ENCODE data around the gene DOCK9.
A peak's percentile ranks its signal among the peaks of the same experiment; 100 is the strongest.

DOCK9 gene

DNA sequence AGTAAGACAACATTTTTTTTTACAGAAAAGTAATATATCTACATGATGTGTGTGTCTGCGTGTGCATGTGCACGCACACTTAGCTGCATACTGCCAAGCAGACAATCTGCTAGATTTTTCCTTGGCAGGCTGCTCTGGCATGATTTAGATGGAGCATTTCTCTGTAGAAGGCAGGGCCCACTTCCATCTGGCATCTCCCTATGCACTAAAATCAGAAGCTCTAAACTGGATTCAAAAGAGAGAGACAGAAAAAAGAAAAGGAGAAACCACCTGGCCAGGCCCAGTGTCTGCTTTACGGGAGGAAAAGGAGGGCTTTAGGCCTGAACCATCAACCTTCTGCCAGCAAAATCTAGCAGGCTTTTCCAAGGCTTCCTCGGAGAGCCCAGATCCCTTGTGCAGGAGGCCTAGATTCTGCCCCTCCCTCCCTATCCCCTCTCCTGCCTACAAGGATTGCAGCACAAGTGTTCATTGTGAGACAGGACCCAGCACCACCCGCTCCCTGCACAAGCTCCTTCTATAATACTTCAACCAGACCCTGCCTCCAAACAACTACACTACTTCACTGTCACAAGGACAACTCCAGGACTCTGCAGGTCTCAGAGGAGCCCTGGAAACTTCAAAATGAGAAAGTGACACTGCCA, 99.3 kb downstream of the DOCK9 start:
- H3K4me3 Mint-ChIP-seq = no peak overlapping the region
- H3K36me3 Mint-ChIP-seq (ENCODE audit: insufficient read depth) = peaks cover 47% of the 10 kb centered on the region

DNA sequence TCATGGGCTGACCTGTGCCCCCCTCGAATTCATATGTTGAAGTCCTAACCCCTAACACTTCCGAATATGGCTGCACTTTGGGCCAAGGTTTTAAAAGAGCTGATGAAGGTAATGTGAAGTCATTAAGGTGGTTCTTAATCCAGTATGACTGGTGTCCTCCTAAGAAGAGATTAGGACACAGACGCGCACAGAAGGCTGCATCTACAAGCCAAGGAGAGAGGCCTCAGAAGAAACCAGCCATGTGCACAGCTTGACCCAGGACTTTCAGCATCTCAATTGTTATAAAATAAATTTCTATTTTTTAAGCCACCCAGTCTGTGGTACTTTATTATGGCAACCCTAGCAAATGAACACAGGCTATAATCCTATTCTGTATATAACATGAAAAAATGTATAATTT, 99.9 kb downstream of the DOCK9 start:
- DNase-seq (ENCODE audit: low spot score in 2 of 2) = no peak
- ATAC-seq (replicated peaks; ENCODE audit: extremely low read depth, poor library complexity, severe bottlenecking) = no peak
- Mint-ChIP-seq H3K4me3 (no peak overlapping the region), H3K36me3 (ENCODE audit: insufficient read depth) (peaks cover 47% of the 10 kb centered on the region), H3K27me3 (no peaks in the 10 kb centered on the region), H3K27ac (ENCODE audit: low read depth) (no peak overlapping the region), H3K4me1 (no peaks in the 10 kb centered on the region), H3K9me3 (no peaks in the 10 kb centered on the region)

More for the DNA sequence above, 99.3 kb downstream of the DOCK9 start:
- H3K9me3 Mint-ChIP-seq = no peaks in the 10 kb centered on the region
- no peaks in the 10 kb centered on the region for H3K27me3 Mint-ChIP-seq
- H3K27ac Mint-ChIP-seq (ENCODE audit: low read depth) = no peak overlapping the region
- ATAC-seq (replicated peaks; ENCODE audit: extremely low read depth, poor library complexity, severe bottlenecking) (no peak), DNase-seq (ENCODE audit: low spot score in 2 of 2) (no peak)
- H3K4me1 Mint-ChIP-seq = no peaks in the 10 kb centered on the region

DNA sequence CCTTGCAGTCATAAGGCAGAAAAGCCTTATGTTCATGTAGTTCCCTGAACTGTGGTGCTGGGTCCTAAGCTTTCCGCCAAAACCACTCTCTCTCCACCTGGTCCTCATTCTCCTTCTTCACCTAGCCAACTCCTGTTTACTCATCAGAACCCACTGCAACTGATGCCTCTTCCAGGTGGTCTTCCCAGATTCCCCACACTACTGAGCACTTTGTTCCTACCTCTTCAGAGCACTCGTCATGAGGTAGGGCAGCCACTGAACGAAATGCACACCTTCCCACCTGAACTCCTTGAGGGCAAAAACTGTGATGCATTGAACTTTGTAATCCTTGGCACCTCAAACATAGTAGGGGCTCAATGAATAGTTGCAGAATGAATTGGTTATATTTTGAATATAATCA, 100.4 kb downstream of the DOCK9 start:
- Mint-ChIP-seq H3K36me3 (ENCODE audit: insufficient read depth) (peaks cover 47% of the 10 kb centered on the region), H3K27me3 (no peaks in the 10 kb centered on the region), H3K27ac (ENCODE audit: low read depth) (no peak overlapping the region), H3K4me1 (no peaks in the 10 kb centered on the region), H3K4me3 (no peak overlapping the region), H3K9me3 (no peaks in the 10 kb centered on the region)
- no peak for ATAC-seq (replicated peaks; ENCODE audit: extremely low read depth, poor library complexity, severe bottlenecking)
- no peak for DNase-seq (ENCODE audit: low spot score in 2 of 2)

DNA sequence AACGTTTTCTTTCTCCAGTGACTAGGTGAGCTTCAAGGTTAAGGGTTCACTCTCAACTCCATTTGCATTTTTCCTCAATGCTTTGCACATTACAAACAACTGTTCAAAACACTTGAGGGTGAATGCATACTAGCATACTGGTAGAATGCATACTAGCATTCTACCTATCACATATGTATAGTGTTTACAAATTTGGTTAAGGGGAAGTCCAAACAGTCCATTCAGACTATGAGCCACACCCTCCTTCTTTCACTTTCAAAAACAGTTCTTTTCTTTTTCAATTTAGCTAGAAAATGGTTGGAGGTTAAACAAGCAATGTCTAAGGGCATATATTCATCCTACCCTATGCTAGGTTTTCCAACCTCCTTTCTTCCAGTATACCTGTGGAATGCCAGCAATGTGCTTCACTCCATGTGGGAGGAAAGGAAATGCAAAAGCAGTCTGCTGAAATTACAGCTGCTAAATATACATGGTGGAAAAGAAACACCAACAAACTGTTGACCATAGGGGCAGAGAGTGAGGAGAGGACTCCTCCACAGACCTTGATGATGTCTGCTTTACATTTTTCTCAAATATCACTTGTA, 102.6 kb downstream of the DOCK9 start:
- Mint-ChIP-seq H3K36me3 (ENCODE audit: insufficient read depth) (peaks cover 38% of the 10 kb centered on the region), H3K4me3 (no peak overlapping the region), H3K4me1 (peaks cover 6% of the 10 kb centered on the region), H3K9me3 (no peaks in the 10 kb centered on the region), H3K27me3 (no peaks in the 10 kb centered on the region), H3K27ac (ENCODE audit: low read depth) (no peak overlapping the region)
- DNase-seq (ENCODE audit: low spot score in 2 of 2) (no peak), ATAC-seq (replicated peaks; ENCODE audit: extremely low read depth, poor library complexity, severe bottlenecking) (no peak)

DNA sequence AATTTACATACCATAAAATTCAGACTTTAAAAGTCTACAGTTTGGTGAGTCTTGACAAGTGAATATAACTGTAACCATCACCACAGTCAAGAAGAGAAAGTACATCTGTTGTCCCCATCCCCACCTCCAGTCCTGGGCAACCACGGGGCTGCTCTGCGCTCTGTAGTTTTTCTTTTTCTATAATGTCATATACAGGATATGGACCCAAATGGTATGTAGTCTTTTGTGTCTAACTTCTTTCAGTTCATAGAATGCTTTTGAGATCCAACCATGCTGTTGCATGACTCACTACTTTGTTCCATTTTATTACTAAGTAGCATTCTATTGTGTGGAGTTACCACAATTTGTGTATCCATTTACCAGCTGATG, 103.9 kb downstream of the DOCK9 start:
- no peak overlapping the region for H3K4me3 Mint-ChIP-seq
- H3K36me3 Mint-ChIP-seq (ENCODE audit: insufficient read depth) = peaks cover 36% of the 10 kb centered on the region
- H3K9me3 Mint-ChIP-seq = no peaks in the 10 kb centered on the region
- DNase-seq (ENCODE audit: low spot score in 2 of 2) = no peak
- no peak for ATAC-seq (replicated peaks; ENCODE audit: extremely low read depth, poor library complexity, severe bottlenecking)
- H3K4me1 Mint-ChIP-seq = peaks cover 6% of the 10 kb centered on the region
- no peak overlapping the region for H3K27ac Mint-ChIP-seq (ENCODE audit: low read depth)
- no peaks in the 10 kb centered on the region for H3K27me3 Mint-ChIP-seq

DNA sequence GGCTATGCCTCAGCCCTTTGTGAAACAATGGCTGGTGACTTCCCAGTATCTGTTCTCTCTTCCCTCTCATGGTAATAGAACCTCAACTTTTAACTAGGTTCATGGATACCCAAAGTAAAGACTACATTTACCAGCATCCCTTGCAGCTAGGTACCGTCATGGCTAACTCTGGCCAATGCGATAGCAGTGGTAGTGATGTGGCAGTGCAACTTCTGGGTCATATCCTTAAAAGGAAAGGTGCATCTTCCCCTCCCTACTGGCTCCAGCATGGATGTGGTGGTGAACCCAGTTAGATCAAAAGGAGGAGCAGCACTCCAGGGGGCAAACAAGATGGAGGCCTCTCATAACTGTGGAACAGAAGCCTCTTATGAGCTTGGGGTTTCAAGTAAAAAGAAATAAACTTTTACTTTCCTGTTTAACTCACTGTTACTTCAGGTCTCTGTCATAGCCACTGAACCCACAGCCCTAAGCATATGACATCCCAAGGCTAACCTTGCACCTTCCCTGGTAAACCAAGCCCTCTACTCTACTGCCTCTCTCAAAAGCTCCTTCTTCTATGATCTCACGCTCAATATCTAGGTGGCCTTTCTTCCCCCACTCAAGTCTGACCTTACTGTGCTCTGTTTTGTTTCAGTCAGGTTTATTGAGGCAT, 104.4 kb downstream of the DOCK9 start:
- H3K27me3 Mint-ChIP-seq = no peaks in the 10 kb centered on the region
- no peak for DNase-seq (ENCODE audit: low spot score in 2 of 2)
- H3K36me3 Mint-ChIP-seq (ENCODE audit: insufficient read depth) = peaks cover 33% of the 10 kb centered on the region
- peaks cover 6% of the 10 kb centered on the region for H3K4me1 Mint-ChIP-seq
- ATAC-seq (replicated peaks; ENCODE audit: extremely low read depth, poor library complexity, severe bottlenecking) = no peak
- no peak overlapping the region for H3K4me3 Mint-ChIP-seq
- peak overlapping the region; percentile 19 for H3K27ac Mint-ChIP-seq (ENCODE audit: low read depth)
- H3K9me3 Mint-ChIP-seq = no peaks in the 10 kb centered on the region

DNA sequence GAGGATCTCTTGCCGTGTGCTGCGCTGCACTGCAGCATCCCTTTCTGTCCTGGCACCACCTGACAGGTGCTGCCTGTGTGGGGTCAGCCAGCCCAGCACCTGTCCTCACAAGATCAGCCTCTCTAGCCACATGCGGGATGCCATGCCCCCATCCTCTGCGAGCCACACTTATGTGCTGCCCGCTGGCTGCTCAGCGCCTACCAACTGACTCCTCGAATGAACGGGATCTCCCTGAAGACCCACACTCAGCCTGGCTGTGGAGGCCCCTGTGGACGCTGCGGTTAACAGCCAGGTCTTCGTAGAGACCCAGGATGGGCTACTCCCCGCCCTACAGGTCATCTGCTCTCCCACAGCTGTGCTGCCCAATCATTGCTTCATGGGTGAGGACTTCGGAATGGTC, 106.1 kb downstream of the DOCK9 start:
- ATAC-seq (replicated peaks; ENCODE audit: extremely low read depth, poor library complexity, severe bottlenecking) = no peak
- H3K4me1 Mint-ChIP-seq = peaks cover 6% of the 10 kb centered on the region
- H3K36me3 Mint-ChIP-seq (ENCODE audit: insufficient read depth) = peaks cover 30% of the 10 kb centered on the region
- no peak overlapping the region for H3K27ac Mint-ChIP-seq (ENCODE audit: low read depth)
- no peak for DNase-seq (ENCODE audit: low spot score in 2 of 2)
- H3K27me3 Mint-ChIP-seq = no peaks in the 10 kb centered on the region
- no peak overlapping the region for H3K4me3 Mint-ChIP-seq
- no peaks in the 10 kb centered on the region for H3K9me3 Mint-ChIP-seq

DNA sequence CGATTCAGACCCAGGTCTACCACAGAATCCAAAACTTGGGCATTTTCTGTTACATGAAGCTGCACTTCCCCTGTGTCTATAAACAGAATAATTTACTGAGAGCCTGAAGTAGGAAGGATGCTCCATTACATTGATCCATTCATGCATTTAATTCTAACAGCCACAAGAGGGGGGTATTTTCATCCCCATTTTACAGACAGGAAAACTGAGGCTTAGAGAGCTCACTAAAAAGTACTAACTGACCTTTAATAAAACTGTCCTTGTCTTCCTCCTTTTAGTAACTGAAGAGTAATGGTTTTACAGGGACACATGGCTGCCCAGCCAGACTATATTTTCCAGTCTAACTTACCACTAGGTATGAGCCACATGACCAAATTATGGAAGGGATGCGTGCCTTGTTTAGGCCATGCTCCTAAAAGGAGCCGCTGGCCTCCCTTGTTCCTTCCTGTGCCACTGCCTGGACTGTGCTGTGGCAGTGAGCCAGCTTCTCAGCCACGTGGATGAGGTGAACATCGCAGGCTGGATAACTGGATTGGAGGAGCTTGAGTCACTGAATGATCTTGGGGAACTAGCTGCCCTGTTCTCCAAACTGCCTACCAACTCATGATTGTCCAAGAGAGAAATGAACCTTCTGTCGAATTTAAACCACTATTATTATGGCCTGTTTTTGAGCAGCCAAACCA, 108.3 kb downstream of the DOCK9 start:
- ATAC-seq (replicated peaks; ENCODE audit: extremely low read depth, poor library complexity, severe bottlenecking) = no peak

DNA sequence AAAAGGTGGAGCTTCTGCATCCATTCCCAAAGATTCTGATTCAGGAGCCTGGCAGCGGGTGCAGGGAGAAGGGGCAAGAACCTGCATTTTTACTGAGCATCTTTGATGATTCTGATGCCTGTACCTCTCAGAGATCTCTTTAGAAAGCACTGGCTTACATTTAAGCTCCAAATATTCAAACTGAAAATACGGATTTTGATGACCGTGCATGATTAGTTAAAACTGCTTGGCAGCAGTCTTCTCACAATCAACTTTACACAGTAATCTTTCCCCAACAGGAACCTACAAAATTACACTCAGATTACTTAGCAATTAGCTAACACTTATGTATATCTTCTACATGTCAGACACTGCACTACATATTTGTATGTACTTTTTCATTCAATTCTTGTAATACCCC, 108.9 kb downstream of the DOCK9 start:
- H3K4me3 Mint-ChIP-seq = no peak overlapping the region

More for the DNA sequence above, 108.3 kb downstream of the DOCK9 start:
- no peaks in the 10 kb centered on the region for H3K27me3 Mint-ChIP-seq
- H3K4me3 Mint-ChIP-seq = no peak overlapping the region
- no peak for DNase-seq (ENCODE audit: low spot score in 2 of 2)
- peaks cover 37% of the 10 kb centered on the region for H3K36me3 Mint-ChIP-seq (ENCODE audit: insufficient read depth)
- peaks cover 11% of the 10 kb centered on the region for H3K4me1 Mint-ChIP-seq
- H3K27ac Mint-ChIP-seq (ENCODE audit: low read depth) = no peak overlapping the region
- H3K9me3 Mint-ChIP-seq = no peaks in the 10 kb centered on the region

DNA sequence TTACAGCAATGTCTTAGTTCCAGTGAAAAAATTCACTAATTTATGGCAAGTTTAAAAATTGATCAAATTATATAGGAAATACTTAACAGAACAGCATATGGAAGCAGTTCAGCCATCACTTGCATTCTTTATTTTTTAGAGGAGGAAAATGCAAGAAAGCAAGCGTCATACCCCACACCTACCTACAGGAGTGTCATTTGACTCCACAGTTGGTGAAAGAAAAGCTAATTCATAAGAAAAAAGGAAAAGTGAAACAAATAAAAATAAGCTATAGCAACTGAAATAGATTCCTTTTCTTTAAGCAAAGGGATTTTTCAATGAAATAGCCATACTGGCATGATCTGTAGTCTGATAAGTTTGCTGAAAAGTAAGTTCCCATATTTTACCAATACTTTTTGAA, 111.0 kb downstream of the DOCK9 start:
- Mint-ChIP-seq H3K36me3 (ENCODE audit: insufficient read depth) (peaks cover 36% of the 10 kb centered on the region), H3K9me3 (no peaks in the 10 kb centered on the region), H3K27ac (ENCODE audit: low read depth) (no peak overlapping the region), H3K4me1 (peaks cover 11% of the 10 kb centered on the region), H3K27me3 (no peaks in the 10 kb centered on the region), H3K4me3 (no peak overlapping the region)
- no peak for ATAC-seq (replicated peaks; ENCODE audit: extremely low read depth, poor library complexity, severe bottlenecking)
- no peak for DNase-seq (ENCODE audit: low spot score in 2 of 2)

More for the DNA sequence above, 108.9 kb downstream of the DOCK9 start:
- no peaks in the 10 kb centered on the region for H3K27me3 Mint-ChIP-seq
- no peak for ATAC-seq (replicated peaks; ENCODE audit: extremely low read depth, poor library complexity, severe bottlenecking)
- H3K36me3 Mint-ChIP-seq (ENCODE audit: insufficient read depth) = peaks cover 37% of the 10 kb centered on the region
- no peaks in the 10 kb centered on the region for H3K9me3 Mint-ChIP-seq
- H3K27ac Mint-ChIP-seq (ENCODE audit: low read depth) = no peak overlapping the region
- peaks cover 11% of the 10 kb centered on the region for H3K4me1 Mint-ChIP-seq
- DNase-seq (ENCODE audit: low spot score in 2 of 2) = no peak

DNA sequence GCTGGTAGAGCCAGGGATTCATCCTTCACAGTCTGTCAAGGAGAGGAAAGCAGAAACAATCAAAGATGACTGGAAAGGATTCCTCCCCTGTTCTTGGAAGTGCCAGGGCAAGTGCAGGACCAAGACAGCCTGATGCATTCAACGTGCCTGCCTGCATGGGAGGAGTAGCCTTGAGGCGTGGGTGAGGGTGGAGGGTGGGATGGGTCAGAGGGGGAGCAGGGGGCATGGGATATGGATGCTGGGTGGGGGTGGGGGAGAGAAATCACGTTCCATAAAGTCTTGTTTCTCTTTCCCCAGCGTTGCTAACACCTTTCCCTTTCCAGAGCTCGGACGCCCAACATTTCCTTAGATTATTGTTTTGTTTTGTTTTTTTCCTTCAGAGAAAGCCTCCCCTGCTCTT, 117.4 kb downstream of the DOCK9 start:
- DNase-seq (ENCODE audit: low spot score in 2 of 2) (no peak), ATAC-seq (replicated peaks; ENCODE audit: extremely low read depth, poor library complexity, severe bottlenecking) (no peak)
- Mint-ChIP-seq H3K9me3 (no peaks in the 10 kb centered on the region), H3K27me3 (no peaks in the 10 kb centered on the region), H3K36me3 (ENCODE audit: insufficient read depth) (peaks cover 36% of the 10 kb centered on the region), H3K4me3 (no peak overlapping the region), H3K4me1 (peaks cover 2% of the 10 kb centered on the region), H3K27ac (ENCODE audit: low read depth) (no peak overlapping the region)

DNA sequence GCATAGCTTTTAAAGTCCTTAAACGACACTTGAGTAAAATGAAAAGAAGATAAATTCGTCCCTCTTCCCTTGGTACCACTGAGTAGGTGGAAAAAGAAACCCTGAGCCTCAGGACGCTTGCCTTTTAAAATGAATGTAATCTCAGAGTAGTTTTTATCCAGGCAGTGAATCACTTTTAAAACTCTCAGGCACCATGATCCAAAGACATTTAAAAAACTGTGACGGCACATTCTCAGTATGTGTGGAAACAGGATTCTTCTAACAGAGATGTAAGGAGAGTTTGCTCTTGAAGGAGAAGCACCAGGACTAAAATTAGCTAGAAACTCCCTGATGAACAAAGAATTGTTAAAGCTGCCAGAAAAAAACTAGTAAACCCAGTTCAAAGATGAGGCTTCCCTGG, 119.7 kb downstream of the DOCK9 start:
- no peak for DNase-seq (ENCODE audit: low spot score in 2 of 2)
- H3K27me3 Mint-ChIP-seq = no peaks in the 10 kb centered on the region
- H3K9me3 Mint-ChIP-seq = no peaks in the 10 kb centered on the region
- H3K4me1 Mint-ChIP-seq = no peaks in the 10 kb centered on the region
- H3K36me3 Mint-ChIP-seq (ENCODE audit: insufficient read depth) = peaks cover 44% of the 10 kb centered on the region
- H3K4me3 Mint-ChIP-seq = no peak overlapping the region
- H3K27ac Mint-ChIP-seq (ENCODE audit: low read depth) = no peak overlapping the region
- ATAC-seq (replicated peaks; ENCODE audit: extremely low read depth, poor library complexity, severe bottlenecking) = no peak

DNA sequence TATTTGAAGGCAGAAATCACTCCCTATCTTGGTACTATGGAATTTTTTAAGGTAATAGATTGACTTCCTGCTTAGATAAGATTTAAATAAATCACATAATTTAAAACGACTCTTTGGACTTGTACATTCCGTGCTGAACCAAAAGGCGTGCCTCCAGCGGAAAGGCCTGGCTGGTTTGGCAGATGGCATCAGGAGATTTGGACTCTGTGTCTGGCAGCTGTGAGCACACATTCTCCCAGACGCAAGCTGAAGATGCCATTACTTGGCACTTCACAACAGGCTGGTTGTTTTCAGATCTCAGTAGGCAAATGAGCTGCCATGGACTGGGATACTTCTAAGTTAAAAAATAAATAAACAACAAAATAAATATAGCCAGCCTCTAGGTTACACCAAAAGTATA, 120.9 kb downstream of the DOCK9 start:
- Mint-ChIP-seq H3K4me1 (no peaks in the 10 kb centered on the region), H3K27ac (ENCODE audit: low read depth) (no peak overlapping the region), H3K9me3 (no peaks in the 10 kb centered on the region), H3K36me3 (ENCODE audit: insufficient read depth) (peaks cover 38% of the 10 kb centered on the region), H3K4me3 (no peak overlapping the region), H3K27me3 (no peaks in the 10 kb centered on the region)
- DNase-seq (ENCODE audit: low spot score in 2 of 2) = no peak
- ATAC-seq (replicated peaks; ENCODE audit: extremely low read depth, poor library complexity, severe bottlenecking) = no peak
